Activated CD4-positive, alpha-beta T cell treated with anti-CD3 and anti-CD28 coated beads, Interleukin-2, amount 10 ng/mL, durations not matched to agents 7 days and 5 days (primary cell): Measurements from ENCODE around the gene DNM3. TPM values are rescaled to one million over a fixed set of nuclear protein-coding genes. Genes with fewer than 3 reads are reported as not detected.
"Not testable (repeated sequence)": the region's sequence is repeated elsewhere in the genome, so short reads cannot be mapped to it uniquely, and the experiment has no call there.

ENCODE experiments used
- CTCF ChIA-PET: fragments of 350-600 bp; sonication (Branson Sonifier 250); formaldehyde crosslinking; loops from one replicate; lab custom pipeline; 2021; ENCODE audit warnings: antibody characterized with exemption; lab: Charles Lee
- POLR2A ChIA-PET: fragments of 350-600 bp; sonication (Branson Sonifier 250); formaldehyde crosslinking; loops from one replicate; lab custom pipeline; 2021; ENCODE audit warnings: antibody characterized with exemption; lab: Charles Lee
- DNase-seq: peaks from one replicate; pipeline ENCODE4 v3.0.0-alpha.2; 2020
- H3K27ac Mint-ChIP-seq: one replicate; pipeline ENCODE4 v1.8.0; 2021; ENCODE audit warnings: mild to moderate bottlenecking, moderate library complexity, mixed read lengths
- H3K27me3 Mint-ChIP-seq: one replicate; pipeline ENCODE4 v1.8.0; 2021; ENCODE audit warnings: mixed read lengths
- H3K36me3 Mint-ChIP-seq: one replicate; pipeline ENCODE4 v1.8.0; 2021; ENCODE audit warnings: low read depth, mixed read lengths
- H3K4me1 Mint-ChIP-seq: one replicate; pipeline ENCODE4 v1.8.0; 2021; ENCODE audit warnings: mixed read lengths
- H3K4me3 Mint-ChIP-seq: one replicate; pipeline ENCODE4 v1.8.0; 2021; ENCODE audit warnings: mild to moderate bottlenecking, moderate library complexity, mixed read lengths
- H3K9me3 Mint-ChIP-seq: one replicate; pipeline ENCODE4 v1.8.0; 2021; ENCODE audit warnings: mixed read lengths
- total RNA-seq, 2 experiments: library from RNA; stranded (reverse); gene quantifications; one replicate each; pipeline ENCODE4 v1.2.3, GENCODE V29; 2021

DNM3 gene
- total RNA-seq, 2 experiments from 2014 or later, result 2.1 TPM

DNA sequence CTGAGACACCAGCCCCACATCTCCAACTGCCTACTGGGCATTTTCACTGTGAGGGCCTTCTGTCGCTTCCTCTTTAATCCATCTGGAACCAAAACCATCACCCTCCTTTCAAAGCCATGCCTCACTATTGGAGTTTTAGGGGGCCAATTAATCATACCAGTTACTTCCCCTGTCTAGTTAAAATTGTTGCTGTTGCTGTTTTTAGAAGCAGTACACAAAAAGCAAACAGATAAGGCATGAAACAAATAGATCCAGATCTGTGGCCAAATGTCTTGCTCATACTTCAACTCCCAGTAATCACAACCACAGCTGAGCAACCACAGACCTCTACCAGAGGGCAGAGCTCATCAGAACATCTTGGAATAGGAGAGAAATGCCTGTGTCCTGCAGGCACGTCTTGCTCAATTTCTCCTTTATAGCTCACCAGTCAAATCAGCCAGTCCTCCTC lies 445.4 kb downstream of the DNM3 start:
- no peak overlapping the region for H3K4me3 Mint-ChIP-seq
- POLR2A ChIA-PET, result no interaction called here
- no peaks in the 10 kb centered on the region for H3K36me3 Mint-ChIP-seq
- peaks cover 10% of the 10 kb centered on the region for H3K9me3 Mint-ChIP-seq
- H3K27me3 Mint-ChIP-seq, result no peaks in the 10 kb centered on the region
- DNase-seq, result no peak
- CTCF ChIA-PET, result interaction anchor here (0.7 to 1.1 kb wide), 3 partner anchors 67 to 379 kb away, joined by 3 read pairs; no protein-coding TSS in a partner anchor
- peaks cover 5% of the 10 kb centered on the region for H3K4me1 Mint-ChIP-seq
- no peak overlapping the region for H3K27ac Mint-ChIP-seq

- no peaks in the 10 kb centered on the region for H3K36me3 Mint-ChIP-seq
- ChIA-PET CTCF (interaction anchor here (0.7 to 1.1 kb wide), 3 partner anchors 67 to 378 kb away, joined by 3 read pairs; no protein-coding TSS in a partner anchor), POLR2A (no interaction called here)
- DNase-seq, result no peak
- H3K9me3 Mint-ChIP-seq, result peaks cover 7% of the 10 kb centered on the region
- H3K27ac Mint-ChIP-seq, result no peak overlapping the region
- peaks cover 5% of the 10 kb centered on the region for H3K4me1 Mint-ChIP-seq
- H3K4me3 Mint-ChIP-seq, result no peak overlapping the region
- H3K27me3 Mint-ChIP-seq, result no peaks in the 10 kb centered on the region
Measured at GRCh38 chr1:172287208-172287607, 445.9 kb downstream of the DNM3 start.

DNA sequence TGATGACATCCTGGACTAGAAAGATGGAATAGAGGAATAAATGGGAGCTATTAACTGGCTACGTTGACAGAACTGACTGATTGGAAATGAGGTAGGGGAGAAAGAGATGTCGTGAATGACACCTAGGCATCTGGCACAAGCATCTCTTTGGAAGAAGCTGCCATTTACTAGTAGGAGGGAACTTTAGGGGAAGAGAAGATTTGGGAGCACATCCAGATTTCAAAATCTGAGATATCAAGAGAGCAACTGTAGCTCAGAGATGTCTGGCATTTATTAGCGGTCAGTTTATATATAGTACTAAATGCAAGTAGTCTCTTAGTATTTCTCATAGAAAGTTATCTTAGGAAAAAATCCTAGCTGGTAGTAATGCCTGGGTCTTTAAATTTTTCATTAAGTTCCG lies 447.3 kb downstream of the DNM3 start:
- CTCF ChIA-PET, result no interaction called here
- Mint-ChIP-seq H3K27me3 (no peaks in the 10 kb centered on the region), H3K4me1 (peaks cover 5% of the 10 kb centered on the region), H3K4me3 (no peak overlapping the region), H3K27ac (no peak overlapping the region), H3K9me3 (peaks cover 2% of the 10 kb centered on the region), H3K36me3 (no peaks in the 10 kb centered on the region)
- POLR2A ChIA-PET, result no interaction called here
- DNase-seq, result no peak

DNA sequence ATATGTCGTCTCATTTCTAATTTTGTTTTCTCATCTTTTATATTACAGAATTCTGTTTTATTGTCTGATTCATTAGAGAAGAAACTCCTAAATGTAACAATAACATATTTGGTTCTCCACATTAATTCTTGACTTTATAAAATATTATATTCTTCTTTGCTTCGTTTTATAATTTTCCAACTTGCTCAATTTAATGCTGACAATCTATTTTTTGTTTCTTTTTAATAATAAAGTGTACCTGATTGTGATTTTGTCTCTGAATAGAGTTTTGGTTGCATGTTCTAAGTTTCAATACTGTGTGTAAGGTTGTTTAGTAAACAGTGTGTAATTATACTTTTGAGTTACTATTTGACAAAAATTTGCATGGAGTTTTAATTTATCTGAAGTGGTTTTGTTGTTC lies 448.1 kb downstream of the DNM3 start:
- no peak for DNase-seq
- ChIA-PET CTCF (no interaction called here), POLR2A (no interaction called here)
- Mint-ChIP-seq H3K4me3 (no peak overlapping the region), H3K9me3 (peaks cover 2% of the 10 kb centered on the region), H3K4me1 (peaks cover 5% of the 10 kb centered on the region), H3K27ac (no peak overlapping the region), H3K36me3 (no peaks in the 10 kb centered on the region), H3K27me3 (no peaks in the 10 kb centered on the region)

DNA sequence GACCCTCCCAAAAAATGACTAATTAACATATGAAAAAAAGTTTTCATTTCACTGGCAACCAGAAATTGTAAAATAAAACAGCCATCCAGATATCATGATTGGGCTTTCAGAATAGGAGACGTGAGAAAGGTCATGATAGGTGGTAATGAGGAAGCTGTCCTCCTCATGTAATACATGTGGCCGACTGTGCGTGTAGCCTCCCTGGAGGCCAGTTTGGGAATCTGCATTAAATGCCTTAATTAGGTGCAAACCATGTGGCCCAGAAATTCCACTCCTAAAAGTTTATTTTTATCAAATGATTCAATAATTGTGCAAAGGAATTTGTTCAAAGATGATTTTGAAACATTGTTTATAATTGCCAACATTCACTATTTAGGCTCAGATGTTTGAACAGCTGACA lies 451.5 kb downstream of the DNM3 start:
- Mint-ChIP-seq H3K4me1 (peaks cover 1% of the 10 kb centered on the region), H3K4me3 (no peak overlapping the region), H3K27me3 (no peaks in the 10 kb centered on the region), H3K36me3 (peaks cover 3% of the 10 kb centered on the region), H3K9me3 (peaks cover 2% of the 10 kb centered on the region), H3K27ac (no peak overlapping the region)
- DNase-seq, result no peak
- ChIA-PET POLR2A (no interaction called here), CTCF (interaction anchor here (0.5 to 1.5 kb wide), 2 partner anchors 15 to 174 kb away, joined by 3 to 6 read pairs; no protein-coding TSS in a partner anchor)

GRCh38 chr1:172293429-172293828 lies 452.1 kb downstream of the DNM3 start:
- H3K36me3 Mint-ChIP-seq, result peaks cover 3% of the 10 kb centered on the region
- H3K4me1 Mint-ChIP-seq, result peaks cover 4% of the 10 kb centered on the region
- no peak overlapping the region for H3K27ac Mint-ChIP-seq
- no peak overlapping the region for H3K4me3 Mint-ChIP-seq
- ChIA-PET CTCF (interaction anchor here (0.5 to 1.5 kb wide), 2 partner anchors 15 to 175 kb away, joined by 3 to 6 read pairs; no protein-coding TSS in a partner anchor), POLR2A (no interaction called here)
- DNase-seq, result no peak
- H3K27me3 Mint-ChIP-seq, result no peaks in the 10 kb centered on the region
- H3K9me3 Mint-ChIP-seq, result peaks cover 2% of the 10 kb centered on the region

DNA sequence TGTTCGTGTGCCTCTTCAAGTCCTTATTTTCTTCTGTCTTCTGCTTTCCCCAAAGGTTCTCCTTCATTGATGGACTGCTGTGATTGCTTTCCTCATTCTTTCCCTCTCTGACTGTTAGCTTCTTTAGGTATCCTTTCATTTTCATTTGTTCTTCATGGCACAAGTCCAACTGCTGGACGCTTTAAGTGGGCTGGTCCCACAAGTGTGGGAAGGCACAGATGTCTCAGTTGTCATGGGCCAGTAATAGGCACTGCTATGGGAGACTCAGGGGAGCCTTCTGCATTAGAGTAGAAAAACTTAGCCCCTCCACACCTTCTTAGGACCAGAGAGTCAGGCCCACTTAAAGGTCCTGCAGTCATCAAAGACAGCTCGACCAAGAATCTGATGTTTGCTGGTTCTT lies 456.8 kb downstream of the DNM3 start:
- Mint-ChIP-seq H3K4me3 (no peak overlapping the region), H3K9me3 (peaks cover 12% of the 10 kb centered on the region), H3K36me3 (peaks cover 8% of the 10 kb centered on the region), H3K4me1 (peaks cover 4% of the 10 kb centered on the region), H3K27me3 (no peaks in the 10 kb centered on the region), H3K27ac (no peak overlapping the region)
- ChIA-PET CTCF (no interaction called here), POLR2A (no interaction called here)
- no peak for DNase-seq

DNA sequence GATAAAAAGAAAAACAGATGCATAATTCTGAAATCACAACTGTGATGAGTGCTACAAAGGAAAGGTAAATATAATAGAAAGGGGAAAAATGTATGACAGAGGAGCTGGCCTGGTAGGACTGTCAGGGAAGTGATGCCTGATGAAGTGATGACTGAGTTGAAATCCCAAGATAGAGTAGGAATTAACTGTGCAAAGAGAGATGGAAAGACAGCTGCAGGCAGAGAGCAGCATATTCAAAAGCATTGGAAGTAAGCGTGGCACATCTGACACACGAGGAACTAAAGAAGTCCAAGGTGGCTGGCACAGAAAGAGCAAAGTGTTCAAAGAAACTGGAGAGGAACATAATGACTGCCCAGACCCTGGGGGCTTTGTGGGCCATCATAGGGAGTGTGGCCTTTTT lies 457.6 kb downstream of the DNM3 start:
- CTCF ChIA-PET, result no interaction called here
- no peaks in the 10 kb centered on the region for H3K27me3 Mint-ChIP-seq

GRCh38 chr1:172299515-172299914 lies 458.2 kb downstream of the DNM3 start:
- Mint-ChIP-seq H3K27ac (no peak overlapping the region), H3K4me1 (peaks cover 4% of the 10 kb centered on the region), H3K9me3 (peaks cover 15% of the 10 kb centered on the region), H3K27me3 (no peaks in the 10 kb centered on the region), H3K36me3 (peaks cover 8% of the 10 kb centered on the region), H3K4me3 (no peak overlapping the region)
- DNase-seq, result no peak
- POLR2A ChIA-PET, result no interaction called here
- CTCF ChIA-PET, result no interaction called here

More for the DNA sequence above, 457.6 kb downstream of the DNM3 start:
- no peak for DNase-seq
- H3K36me3 Mint-ChIP-seq, result peaks cover 8% of the 10 kb centered on the region
- H3K4me3 Mint-ChIP-seq, result no peak overlapping the region
- peaks cover 15% of the 10 kb centered on the region for H3K9me3 Mint-ChIP-seq
- H3K27ac Mint-ChIP-seq, result no peak overlapping the region
- POLR2A ChIA-PET, result no interaction called here
- H3K4me1 Mint-ChIP-seq, result peaks cover 4% of the 10 kb centered on the region

DNA sequence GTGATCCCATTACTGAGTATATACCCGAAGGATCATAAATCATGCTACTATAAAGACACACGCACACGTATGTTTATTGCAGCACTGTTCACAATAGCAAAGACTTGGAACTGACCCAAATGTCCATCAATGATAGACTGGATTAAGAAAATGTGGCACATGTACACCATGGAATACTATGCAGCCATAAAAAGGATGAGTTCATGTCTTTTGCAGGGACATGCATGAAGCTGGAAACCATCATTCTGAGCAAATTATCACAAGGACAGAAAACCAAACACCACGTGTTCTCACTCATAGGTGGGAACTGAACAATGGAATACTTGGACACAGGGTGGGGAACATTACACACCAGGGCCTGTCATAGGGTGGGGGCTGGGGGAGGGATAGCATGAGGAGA lies 466.2 kb downstream of the DNM3 start:
- DNase-seq, POLR2A ChIA-PET, H3K4me3 Mint-ChIP-seq, H3K27ac Mint-ChIP-seq, H3K4me1 Mint-ChIP-seq, CTCF ChIA-PET, H3K27me3 Mint-ChIP-seq, H3K36me3 Mint-ChIP-seq: not testable (repeated sequence)
- H3K9me3 Mint-ChIP-seq, result peaks cover 15% of the 10 kb centered on the region

DNA sequence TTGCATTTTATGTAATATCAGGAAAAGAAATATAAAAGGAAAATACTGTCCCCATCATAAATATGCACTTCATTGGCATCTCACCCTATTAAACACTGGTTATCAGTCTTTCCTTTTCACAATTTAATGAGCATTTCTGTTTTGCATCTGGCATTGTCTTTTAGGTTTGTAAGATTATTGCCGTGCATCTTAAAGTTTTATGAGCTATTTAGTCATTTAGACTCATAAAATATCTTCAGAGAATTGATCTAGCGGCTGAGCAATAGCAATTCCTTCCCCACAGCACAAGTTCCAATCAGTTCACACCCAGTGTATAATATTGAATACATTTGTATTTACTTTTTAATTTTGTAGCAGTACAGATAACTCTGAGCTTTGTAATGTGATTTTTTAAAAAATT lies 466.8 kb downstream of the DNM3 start:
- Mint-ChIP-seq H3K27ac (no peak overlapping the region), H3K4me1 (peaks cover 4% of the 10 kb centered on the region), H3K9me3 (peaks cover 15% of the 10 kb centered on the region), H3K36me3 (no peaks in the 10 kb centered on the region), H3K4me3 (no peak overlapping the region), H3K27me3 (no peaks in the 10 kb centered on the region)
- ChIA-PET POLR2A (no interaction called here), CTCF (interaction anchor here (0.7 kb wide), 1 partner anchor 15 kb away, joined by 3 read pairs; no protein-coding TSS in a partner anchor)
- no peak for DNase-seq

- H3K36me3 Mint-ChIP-seq, result no peaks in the 10 kb centered on the region
- ChIA-PET CTCF (interaction anchor here (0.7 kb wide), 1 partner anchor 15 kb away, joined by 3 read pairs; no protein-coding TSS in a partner anchor), POLR2A (no interaction called here)
- peaks cover 4% of the 10 kb centered on the region for H3K4me1 Mint-ChIP-seq
- H3K27me3 Mint-ChIP-seq, result no peaks in the 10 kb centered on the region
- peaks cover 12% of the 10 kb centered on the region for H3K9me3 Mint-ChIP-seq
- no peak for DNase-seq
- no peak overlapping the region for H3K4me3 Mint-ChIP-seq
- H3K27ac Mint-ChIP-seq, result no peak overlapping the region
Measured at GRCh38 chr1:172308577-172308976, 467.3 kb downstream of the DNM3 start.

DNA sequence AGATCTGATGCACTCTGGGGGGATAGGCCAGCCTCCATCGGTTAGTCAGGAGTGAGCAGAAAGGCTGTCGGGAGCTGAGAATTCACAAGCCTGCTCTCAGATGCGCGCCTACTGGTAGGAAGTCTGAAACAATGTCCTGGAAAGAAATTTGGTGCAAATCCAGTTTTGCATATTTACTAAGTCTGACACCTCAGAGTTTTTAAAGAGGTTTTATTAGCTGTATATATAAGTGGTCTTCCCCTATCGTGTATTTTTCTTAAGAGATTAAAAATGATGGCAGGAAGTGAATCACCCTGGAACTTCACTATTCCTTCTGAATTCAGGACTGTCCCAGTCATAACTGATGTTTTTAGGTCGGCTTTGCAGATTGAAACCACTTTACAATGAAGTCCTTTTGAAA lies 479.4 kb downstream of the DNM3 start:
- no peak overlapping the region for H3K4me3 Mint-ChIP-seq
- no peak for DNase-seq
- no peak overlapping the region for H3K27ac Mint-ChIP-seq
- H3K36me3 Mint-ChIP-seq, result no peaks in the 10 kb centered on the region
- CTCF ChIA-PET, result no interaction called here
- H3K27me3 Mint-ChIP-seq, result no peaks in the 10 kb centered on the region
- POLR2A ChIA-PET, result no interaction called here
- H3K4me1 Mint-ChIP-seq, result no peaks in the 10 kb centered on the region
- no peaks in the 10 kb centered on the region for H3K9me3 Mint-ChIP-seq

- Mint-ChIP-seq H3K4me1 (no peaks in the 10 kb centered on the region), H3K27me3 (no peaks in the 10 kb centered on the region), H3K27ac (no peak overlapping the region), H3K9me3 (no peaks in the 10 kb centered on the region), H3K4me3 (no peak overlapping the region), H3K36me3 (no peaks in the 10 kb centered on the region)
- ChIA-PET CTCF (no interaction called here), POLR2A (no interaction called here)
- DNase-seq, result no peak
Measured at GRCh38 chr1:172321451-172321850, 480.2 kb downstream of the DNM3 start.
